NCI-H1694 treated with DMSO at 0.1 percent for 48 hours (cell line): ENCODE results near the gene MORN3.

Experiments
- DNase-seq: peaks from one replicate; lab custom pipeline; 2025; lab: John Stamatoyannopoulos, UW

The MORN3 gene

DNA sequence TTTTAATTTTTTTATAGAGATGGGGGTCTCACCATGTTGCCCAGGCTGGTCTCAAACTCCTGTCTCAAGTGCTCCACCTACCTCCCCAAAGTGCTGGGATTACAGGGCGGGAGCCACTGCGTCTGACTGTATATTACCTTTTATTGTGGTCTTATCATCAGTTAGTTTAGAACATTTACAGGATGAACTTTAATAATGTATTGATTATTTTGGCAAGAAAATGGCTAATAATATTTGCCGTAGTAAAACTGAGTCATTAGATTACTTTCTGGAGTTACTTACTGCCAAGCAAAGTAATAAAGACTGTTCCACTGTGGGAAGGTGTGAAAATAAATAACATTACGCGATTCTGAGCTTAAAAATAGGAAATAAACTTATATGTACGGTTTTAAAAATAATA is 66.7 kb downstream of the MORN3 start:
- DNase-seq = no peak

- DNase-seq = no peak
Observed at GRCh38 chr12:121600702-121601336, 68.6 kb downstream of the MORN3 start.
